Rectal smooth muscle tissue (tissue), 1 donor: Measurements from ENCODE around the gene TICRR.

Experiments used
- H3K27ac ChIP-seq: one replicate; pipeline ENCODE4 v1.7.0; 2013; ENCODE audit warnings: low read depth, low read length, inconsistent platforms
- H3K27me3 ChIP-seq: one replicate; pipeline ENCODE4 v1.7.0; 2013; ENCODE audit warnings: low read length; ENCODE audit not compliant: control insufficient read depth, insufficient read depth
- H3K36me3 ChIP-seq: one replicate; pipeline ENCODE4 v1.7.0; 2013; ENCODE audit warnings: low read length; ENCODE audit not compliant: control insufficient read depth, insufficient read depth
- H3K4me1 ChIP-seq: one replicate; pipeline ENCODE4 v1.7.0; 2013; ENCODE audit warnings: low read length; ENCODE audit not compliant: control insufficient read depth, insufficient read depth
- H3K4me3 ChIP-seq: one replicate; pipeline ENCODE4 v1.7.0; 2013; ENCODE audit warnings: low read length
- H3K9ac ChIP-seq: one replicate; pipeline ENCODE4 v1.7.0; 2013; ENCODE audit warnings: low read length

Gene TICRR

GRCh38 chr15:89641053-89641452 is 65.8 kb downstream of the TICRR start:
- Histone ChIP-seq H3K27ac (no peak overlapping the region), H3K4me1 (no peaks in the 10 kb centered on the region), H3K27me3 (no peaks in the 10 kb centered on the region), H3K4me3 (no peak overlapping the region), H3K36me3 (no peaks in the 10 kb centered on the region), H3K9ac (no peak overlapping the region)

DNA sequence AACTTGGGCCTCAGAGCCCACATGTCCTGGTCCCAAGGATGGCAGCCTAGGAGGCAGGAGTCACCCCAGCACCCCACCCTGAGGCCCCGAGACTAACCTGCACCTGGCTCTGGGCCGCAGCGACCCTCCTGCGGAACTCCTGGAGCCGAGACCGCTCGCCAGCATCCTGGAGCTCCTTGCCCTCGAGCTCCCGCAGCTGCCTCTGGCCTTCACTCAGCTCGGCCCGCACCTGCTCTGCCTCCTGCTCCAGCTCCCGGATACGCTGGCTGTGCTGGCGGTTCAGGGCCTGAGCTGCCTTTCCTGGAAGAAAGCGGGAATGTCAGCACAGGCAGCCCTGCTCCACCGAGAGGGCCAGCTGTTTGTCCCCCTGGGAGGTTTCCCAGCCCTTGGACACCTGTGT is 66.8 kb downstream of the TICRR start:
- H3K27ac ChIP-seq, result no peak overlapping the region
- no peaks in the 10 kb centered on the region for H3K27me3 ChIP-seq
- H3K9ac ChIP-seq, result no peak overlapping the region
- H3K4me1 ChIP-seq, result no peaks in the 10 kb centered on the region
- H3K4me3 ChIP-seq, result no peak overlapping the region
- no peaks in the 10 kb centered on the region for H3K36me3 ChIP-seq

GRCh38 chr15:89645680-89646079 is 70.4 kb downstream of the TICRR start:
- Histone ChIP-seq H3K27ac (no peak overlapping the region), H3K4me3 (no peak overlapping the region), H3K36me3 (no peaks in the 10 kb centered on the region), H3K9ac (no peak overlapping the region), H3K4me1 (no peaks in the 10 kb centered on the region), H3K27me3 (no peaks in the 10 kb centered on the region)

DNA sequence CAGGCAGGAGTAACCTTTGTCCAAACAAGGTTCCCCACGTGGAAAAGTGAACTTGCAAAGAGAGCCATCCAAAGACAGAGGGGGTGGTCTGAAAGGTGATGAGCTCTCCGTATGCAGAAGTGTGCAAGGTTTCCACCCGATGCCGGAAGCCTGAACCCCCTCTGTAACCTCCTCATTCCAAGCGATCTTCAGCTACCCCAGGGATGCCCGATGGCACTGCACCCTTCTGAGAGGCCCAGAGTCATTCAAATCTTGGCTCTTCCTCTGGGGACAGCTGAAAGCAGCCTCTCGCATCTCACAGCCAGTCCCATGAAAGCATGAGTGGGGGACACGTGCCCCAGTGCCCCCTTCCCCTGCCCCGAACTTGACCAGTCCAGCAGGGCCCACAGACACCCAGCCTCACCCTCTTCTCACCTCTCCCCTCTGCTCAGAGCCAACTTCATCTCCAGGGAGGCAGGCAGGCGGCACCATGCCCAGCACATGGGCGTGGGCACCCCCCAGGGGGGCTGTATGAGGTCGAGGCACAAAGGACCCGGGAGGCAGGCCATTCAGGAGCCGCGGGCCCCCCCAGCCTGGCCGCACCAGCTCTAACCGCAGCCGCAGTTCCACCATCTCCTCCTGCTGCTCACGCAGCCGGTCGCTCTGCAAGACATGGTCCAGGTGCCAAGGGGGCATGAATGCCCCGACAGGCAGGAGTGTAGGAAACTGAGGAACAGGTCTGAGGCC is 71.3 kb downstream of the TICRR start:
- Histone ChIP-seq H3K4me1 (no peaks in the 10 kb centered on the region), H3K9ac (no peak overlapping the region), H3K4me3 (no peak overlapping the region), H3K27me3 (no peaks in the 10 kb centered on the region), H3K36me3 (no peaks in the 10 kb centered on the region), H3K27ac (no peak overlapping the region)

DNA sequence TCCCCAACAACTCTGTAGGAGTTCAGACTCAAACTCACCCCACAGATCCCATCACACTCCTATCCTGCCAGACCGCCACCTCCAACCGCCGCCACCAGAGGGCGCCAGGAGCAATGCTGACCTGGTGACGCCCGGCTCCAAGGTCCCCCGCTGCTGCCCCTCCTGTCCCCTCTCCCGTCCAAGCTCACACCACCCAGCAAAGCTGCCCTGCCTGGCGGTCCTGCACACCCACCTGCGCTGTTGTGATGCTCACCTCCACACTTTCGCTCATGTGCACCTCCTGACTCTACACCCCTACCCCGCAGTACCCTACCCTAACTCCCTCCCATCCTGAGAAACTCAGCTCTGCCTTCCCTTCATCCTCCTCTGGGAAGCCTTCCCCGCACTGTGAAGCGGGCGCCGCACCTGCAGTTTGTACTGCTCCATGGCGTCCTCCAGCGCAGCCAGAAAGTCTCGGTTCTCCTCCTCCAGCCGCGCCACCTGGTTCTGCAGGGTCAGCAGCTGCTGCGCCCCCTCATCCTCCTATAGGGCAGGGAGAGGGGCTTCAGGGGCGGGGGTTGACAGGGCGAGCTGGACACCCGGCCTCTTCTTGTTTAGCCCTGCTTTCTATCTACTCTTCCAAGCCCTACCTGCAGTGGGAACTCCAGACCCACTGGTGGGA is 72.1 kb downstream of the TICRR start:
- Histone ChIP-seq H3K4me1 (no peaks in the 10 kb centered on the region), H3K9ac (no peak overlapping the region), H3K4me3 (peak overlapping the region; percentile 34)

DNA sequence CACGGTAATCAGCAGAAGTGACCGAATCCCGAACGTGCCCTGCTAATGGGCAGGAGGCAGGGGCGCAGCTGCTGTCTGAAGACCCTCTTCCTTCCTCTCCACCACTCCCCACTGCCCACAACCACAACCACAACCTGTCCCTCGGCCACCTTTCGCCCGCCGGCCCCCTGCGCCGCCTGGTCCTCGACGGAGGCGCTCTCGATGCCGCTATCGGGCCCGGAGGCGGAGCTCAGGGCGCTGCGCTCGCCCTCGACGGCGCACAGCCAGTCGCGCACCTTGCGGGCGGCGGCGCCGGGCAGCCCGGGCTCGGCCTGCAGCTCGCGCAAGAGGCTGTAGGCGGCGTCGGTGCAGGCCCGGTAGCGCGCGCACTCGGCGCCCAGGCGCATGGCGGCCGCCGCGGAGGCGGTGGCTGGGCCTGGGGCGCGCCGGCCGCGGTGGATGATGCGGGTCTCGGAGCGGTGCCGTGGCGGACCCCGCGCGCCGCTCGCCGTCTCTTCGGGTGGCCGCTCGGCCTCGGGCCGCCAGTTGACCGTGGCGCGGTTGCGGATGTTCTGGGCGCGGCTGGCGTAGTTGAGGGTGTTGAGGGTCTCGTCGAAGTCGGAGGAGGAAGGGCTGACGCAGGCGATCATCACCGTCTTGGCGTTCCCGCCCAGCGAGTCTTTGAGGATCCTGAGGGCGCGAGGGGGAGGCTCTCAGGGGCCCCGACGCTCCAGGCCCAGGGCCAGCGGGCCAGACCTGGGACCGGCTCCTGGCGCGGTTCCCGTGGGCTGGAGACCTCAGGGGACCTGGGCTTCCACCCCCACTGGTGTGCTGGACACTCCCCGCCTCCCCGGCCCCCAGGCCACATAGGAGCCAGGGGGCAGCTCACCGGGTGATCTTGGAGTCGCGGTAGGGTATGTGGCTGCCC is 73.1 kb downstream of the TICRR start:
- H3K36me3 ChIP-seq, result no peaks in the 10 kb centered on the region
- no peak overlapping the region for H3K4me3 ChIP-seq
- no peak overlapping the region for H3K27ac ChIP-seq
- no peaks in the 10 kb centered on the region for H3K4me1 ChIP-seq
- H3K27me3 ChIP-seq, result no peaks in the 10 kb centered on the region
- no peak overlapping the region for H3K9ac ChIP-seq

More for the DNA sequence above, 72.1 kb downstream of the TICRR start:
- H3K27me3 ChIP-seq, result no peaks in the 10 kb centered on the region
- H3K27ac ChIP-seq, result no peak overlapping the region
- no peaks in the 10 kb centered on the region for H3K36me3 ChIP-seq

- Histone ChIP-seq H3K27me3 (no peaks in the 10 kb centered on the region), H3K4me1 (no peaks in the 10 kb centered on the region), H3K27ac (no peak overlapping the region), H3K9ac (no peak overlapping the region), H3K4me3 (no peak overlapping the region), H3K36me3 (no peaks in the 10 kb centered on the region)
Observed at GRCh38 chr15:89649013-89649625, 73.8 kb downstream of the TICRR start.

DNA sequence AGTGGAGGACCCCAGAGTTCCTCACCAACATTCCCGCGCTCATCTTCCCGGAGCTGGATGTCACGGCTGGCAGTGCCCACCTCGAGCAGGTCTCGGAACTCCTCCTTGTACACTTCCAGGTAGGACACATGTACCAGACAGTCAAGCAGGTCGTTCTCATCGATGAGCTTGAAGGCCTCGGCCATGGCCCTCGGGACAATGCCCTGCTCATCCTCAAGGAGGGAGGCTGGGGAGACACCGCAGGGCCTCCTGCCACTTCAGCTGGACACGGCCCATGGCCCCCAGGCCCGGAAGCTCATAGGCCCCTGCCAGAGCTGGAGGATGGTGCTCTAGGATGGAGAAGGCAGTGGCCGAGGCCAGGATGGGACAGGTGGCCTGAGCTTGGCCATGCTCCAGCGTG is 74.4 kb downstream of the TICRR start:
- Histone ChIP-seq H3K27ac (no peak overlapping the region), H3K9ac (no peak overlapping the region), H3K27me3 (no peaks in the 10 kb centered on the region), H3K36me3 (no peaks in the 10 kb centered on the region), H3K4me1 (peaks cover 5% of the 10 kb centered on the region), H3K4me3 (no peak overlapping the region)

- Histone ChIP-seq H3K36me3 (no peaks in the 10 kb centered on the region), H3K4me3 (no peak overlapping the region), H3K27ac (no peak overlapping the region), H3K27me3 (no peaks in the 10 kb centered on the region), H3K9ac (no peak overlapping the region), H3K4me1 (peaks cover 5% of the 10 kb centered on the region)
Observed at GRCh38 chr15:89652131-89652530, 76.9 kb downstream of the TICRR start.

GRCh38 chr15:89652666-89653065 is 77.4 kb downstream of the TICRR start:
- no peak overlapping the region for H3K4me3 ChIP-seq
- no peak overlapping the region for H3K9ac ChIP-seq
- H3K36me3 ChIP-seq, result no peaks in the 10 kb centered on the region
- no peak overlapping the region for H3K27ac ChIP-seq
- peaks cover 5% of the 10 kb centered on the region for H3K4me1 ChIP-seq
- no peaks in the 10 kb centered on the region for H3K27me3 ChIP-seq

DNA sequence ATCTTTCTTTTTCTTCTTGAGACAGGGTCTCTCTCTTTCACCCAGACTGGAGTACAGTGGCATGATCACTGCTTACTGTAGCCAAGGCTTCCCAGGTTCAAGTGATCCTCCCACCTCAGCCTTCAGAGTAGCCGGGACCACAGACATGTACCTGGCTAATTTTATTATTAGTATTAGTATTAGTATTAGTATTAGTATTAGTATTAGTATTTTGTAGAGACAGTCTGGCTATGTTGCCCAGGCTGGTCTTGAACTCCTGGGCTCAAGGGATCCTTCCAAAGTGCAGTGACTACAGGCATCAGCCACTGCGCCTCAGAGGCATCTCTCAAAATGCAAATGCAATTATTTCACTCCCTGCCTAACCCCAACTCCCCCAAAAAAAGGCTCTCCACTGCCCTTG is 78.3 kb downstream of the TICRR start:
- H3K27me3 ChIP-seq, result no peaks in the 10 kb centered on the region
- peaks cover 5% of the 10 kb centered on the region for H3K4me1 ChIP-seq
- no peaks in the 10 kb centered on the region for H3K36me3 ChIP-seq
- H3K4me3 ChIP-seq, result no peak overlapping the region
- H3K27ac ChIP-seq, result no peak overlapping the region
- no peak overlapping the region for H3K9ac ChIP-seq

DNA sequence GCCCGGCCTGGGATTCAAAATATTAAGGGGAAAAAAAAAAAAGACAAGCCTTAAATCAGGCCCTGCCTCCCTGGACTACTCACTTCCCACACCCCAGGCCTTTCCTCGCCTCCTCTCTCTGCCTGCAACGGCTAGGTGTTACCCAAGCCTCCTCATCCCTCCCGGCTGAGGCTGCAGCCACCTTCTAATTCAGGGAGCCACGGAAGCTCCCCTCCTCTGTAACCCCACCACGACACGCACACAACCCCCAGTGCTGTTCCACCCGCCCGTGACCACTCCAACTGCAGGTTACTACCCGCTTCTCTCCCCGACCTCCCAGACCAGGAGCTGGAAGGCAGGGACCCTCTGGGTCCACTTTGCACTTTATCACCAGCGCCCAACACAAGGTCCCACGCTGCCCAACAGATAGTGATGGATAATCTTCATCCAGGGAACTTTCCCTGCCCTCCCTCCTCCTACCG is 79.1 kb downstream of the TICRR start:
- Histone ChIP-seq H3K4me3 (peak overlapping the region; percentile 72), H3K27me3 (no peaks in the 10 kb centered on the region), H3K4me1 (peaks cover 5% of the 10 kb centered on the region), H3K27ac (no peak overlapping the region), H3K36me3 (no peaks in the 10 kb centered on the region), H3K9ac (no peak overlapping the region)
